Left forelimb (tissue), 1 donor: Measurements from ENCODE around the gene RC3H2.
"Not testable (repeated sequence)": the region's sequence is repeated elsewhere in the genome, so short reads cannot be mapped to it uniquely, and the experiment has no call there.

Source experiments
- DNase-seq: peaks from one replicate; pipeline ENCODE4 v3.0.0-alpha.2; 2018; ENCODE audit warnings: low spot score

RC3H2 gene

GRCh38 chr9:122918310-122918709 is 13.2 kb upstream of the RC3H2 start:
- DNase-seq, result no peak

GRCh38 chr9:122912964-122913673 is 8.0 kb upstream of the RC3H2 start, which contains the start of gene ZBTB6:
TSS of gene ZBTB6 (minus strand) at chr9:122913323. CDS start at chr9:122912072, 1,251 bp downstream.
- peak; percentile 82 for DNase-seq

GRCh38 chr9:122912671-122912963 is 7.5 kb upstream of the RC3H2 start:
- DNase-seq, result no peak

- DNase-seq, result not testable (repeated sequence)
Observed at GRCh38 chr9:122906122-122906521, 963 bp upstream of the RC3H2 start.

- peak; percentile 73 for DNase-seq
Observed at GRCh38 chr9:122904466-122904822, 715 bp downstream of the RC3H2 start.

GRCh38 chr9:122900791-122901190 is 4.4 kb downstream of the RC3H2 start:
- DNase-seq, result no peak

- DNase-seq, result no peak
Observed at GRCh38 chr9:122897969-122898368, 7.2 kb downstream of the RC3H2 start.

GRCh38 chr9:122888480-122888879 is 16.7 kb downstream of the RC3H2 start:
- no peak for DNase-seq

GRCh38 chr9:122883125-122883524 is 22.0 kb downstream of the RC3H2 start:
- DNase-seq, result no peak

- no peak for DNase-seq
Observed at GRCh38 chr9:122879443-122879842, 25.7 kb downstream of the RC3H2 start.

GRCh38 chr9:122875523-122875922 is 29.6 kb downstream of the RC3H2 start:
- no peak for DNase-seq

GRCh38 chr9:122867276-122867675 is 37.9 kb downstream of the RC3H2 start:
- not testable (repeated sequence) for DNase-seq

- DNase-seq, result no peak
Observed at GRCh38 chr9:122866079-122866478, 39.1 kb downstream of the RC3H2 start.

- DNase-seq, result no peak
Observed at GRCh38 chr9:122865300-122865699, 39.9 kb downstream of the RC3H2 start.

GRCh38 chr9:122863407-122863806 is 41.8 kb downstream of the RC3H2 start:
- DNase-seq, result no peak

GRCh38 chr9:122860319-122861142 is 44.6 kb downstream of the RC3H2 start:
- no peak for DNase-seq

GRCh38 chr9:122857815-122858214 is 47.3 kb downstream of the RC3H2 start:
- no peak for DNase-seq

- DNase-seq, result not testable (repeated sequence)
Observed at GRCh38 chr9:122852085-122852786, 52.9 kb downstream of the RC3H2 start.

GRCh38 chr9:122848256-122848943 is 56.8 kb downstream of the RC3H2 start:
- no peak for DNase-seq

- DNase-seq, result no peak
Observed at GRCh38 chr9:122846371-122846940, 58.7 kb downstream of the RC3H2 start.

- no peak for DNase-seq
Observed at GRCh38 chr9:122845116-122845515, 60.0 kb downstream of the RC3H2 start.

- no peak for DNase-seq
Observed at GRCh38 chr9:122844137-122844536, 61.0 kb downstream of the RC3H2 start.
